ENCODE measurements around the gene PCBP3.

The PCBP3 gene

DNA sequence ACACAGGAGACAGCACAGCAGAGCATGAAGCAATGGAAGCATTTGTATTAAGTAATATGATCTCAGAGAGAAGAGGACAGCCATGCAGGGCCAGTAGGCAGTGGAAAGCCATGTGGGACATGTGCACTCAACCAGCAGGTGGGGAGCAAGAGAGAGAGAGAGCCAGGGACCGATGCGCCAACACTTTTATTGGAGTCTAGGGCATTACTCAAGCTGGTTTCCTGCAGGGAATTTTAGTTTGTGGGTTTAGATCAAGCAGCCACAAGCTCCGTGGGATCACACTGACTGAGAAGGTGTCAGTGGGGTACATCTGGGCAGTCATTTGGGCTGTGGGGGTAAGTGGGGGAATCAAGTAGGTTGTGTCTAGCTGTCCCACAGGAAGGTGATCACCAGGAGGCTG is 137.1 kb downstream of the PCBP3 start:
- no peak for DNase-seq (ENCODE audit: low read depth)
- no peak overlapping the region for H3K4me3 ChIP-seq (ENCODE audit: low read length)
- TF ChIP-seq, protein P1, sequence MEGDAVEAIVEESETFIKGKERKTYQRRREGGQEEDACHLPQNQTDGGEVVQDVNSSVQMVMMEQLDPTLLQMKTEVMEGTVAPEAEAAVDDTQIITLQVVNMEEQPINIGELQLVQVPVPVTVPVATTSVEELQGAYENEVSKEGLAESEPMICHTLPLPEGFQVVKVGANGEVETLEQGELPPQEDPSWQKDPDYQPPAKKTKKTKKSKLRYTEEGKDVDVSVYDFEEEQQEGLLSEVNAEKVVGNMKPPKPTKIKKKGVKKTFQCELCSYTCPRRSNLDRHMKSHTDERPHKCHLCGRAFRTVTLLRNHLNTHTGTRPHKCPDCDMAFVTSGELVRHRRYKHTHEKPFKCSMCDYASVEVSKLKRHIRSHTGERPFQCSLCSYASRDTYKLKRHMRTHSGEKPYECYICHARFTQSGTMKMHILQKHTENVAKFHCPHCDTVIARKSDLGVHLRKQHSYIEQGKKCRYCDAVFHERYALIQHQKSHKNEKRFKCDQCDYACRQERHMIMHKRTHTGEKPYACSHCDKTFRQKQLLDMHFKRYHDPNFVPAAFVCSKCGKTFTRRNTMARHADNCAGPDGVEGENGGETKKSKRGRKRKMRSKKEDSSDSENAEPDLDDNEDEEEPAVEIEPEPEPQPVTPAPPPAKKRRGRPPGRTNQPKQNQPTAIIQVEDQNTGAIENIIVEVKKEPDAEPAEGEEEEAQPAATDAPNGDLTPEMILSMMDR (conservative IDR thresholded peaks at IDR 0.05; ENCODE audit: low read depth, low read length) = no peak

DNA sequence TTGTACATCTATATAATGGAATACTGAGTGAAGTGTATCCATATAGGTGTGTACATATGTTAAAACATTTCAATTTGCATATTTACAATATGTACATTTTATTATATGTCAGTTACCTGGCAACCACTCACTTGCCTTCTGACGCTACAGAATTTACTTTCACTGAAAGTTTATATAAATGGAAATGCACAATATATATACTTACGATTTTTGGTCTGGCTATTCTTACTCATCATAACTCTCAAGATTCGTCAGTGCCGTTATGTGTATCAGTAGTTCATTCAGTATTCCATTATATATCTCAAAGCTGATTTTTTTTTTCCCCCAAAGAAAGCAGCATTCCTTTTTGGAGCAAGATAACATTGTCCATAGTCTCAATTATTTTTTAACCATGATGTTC is 138.2 kb downstream of the PCBP3 start:
- no peak overlapping the region for H3K4me3 ChIP-seq (ENCODE audit: low read length)
- TF ChIP-seq, protein P1 (conservative IDR thresholded peaks at IDR 0.05; ENCODE audit: low read depth, low read length) = no peak
- DNase-seq (ENCODE audit: low read depth) = no peak

DNA sequence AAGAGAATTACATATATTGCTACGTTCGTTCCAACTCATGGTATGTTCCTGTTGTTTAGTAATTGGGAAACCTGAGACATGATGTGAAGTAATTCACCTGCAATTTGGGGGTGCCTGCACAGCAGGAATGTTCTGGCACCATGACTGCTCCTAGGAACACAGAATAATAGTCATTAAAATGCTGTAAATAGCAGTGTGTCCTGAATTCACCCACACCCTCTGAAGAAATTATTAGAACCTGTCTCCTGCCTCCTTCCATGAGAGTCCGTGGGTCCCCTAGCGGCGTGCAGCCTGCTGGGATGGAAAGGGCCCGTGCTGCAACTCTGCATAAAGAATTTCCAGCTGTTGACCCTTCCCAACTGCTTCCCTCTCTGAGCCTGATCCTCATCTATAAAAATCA is 143.1 kb downstream of the PCBP3 start:
- no peak for DNase-seq (ENCODE audit: low read depth)
- no peak overlapping the region for H3K4me3 ChIP-seq (ENCODE audit: low read length)
- TF ChIP-seq, protein P1 (conservative IDR thresholded peaks at IDR 0.05; ENCODE audit: low read depth, low read length) = no peak

DNA sequence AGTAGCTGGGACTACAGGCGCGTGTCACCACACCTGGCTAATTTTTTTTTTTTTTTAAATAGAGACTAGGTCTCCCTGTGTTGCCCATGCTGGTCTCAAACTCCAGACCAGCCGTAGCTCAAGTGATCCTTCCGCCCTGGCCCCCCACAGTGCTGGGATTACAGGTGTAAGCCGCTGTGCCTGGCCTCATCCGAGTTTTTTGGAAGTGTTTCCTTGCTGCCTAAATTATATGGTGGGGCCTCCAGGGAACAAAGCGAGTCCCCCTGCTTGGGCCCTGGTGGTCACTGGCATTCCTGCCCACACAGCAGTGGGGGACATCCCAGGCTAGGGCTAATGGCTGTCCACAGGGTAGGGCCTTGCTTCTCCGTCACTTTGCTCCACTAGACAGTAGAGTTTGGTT is 143.8 kb downstream of the PCBP3 start:
- H3K4me3 ChIP-seq (ENCODE audit: low read length) = no peak overlapping the region
- TF ChIP-seq, protein P1 (conservative IDR thresholded peaks at IDR 0.05; ENCODE audit: low read depth, low read length) = no peak
- no peak for DNase-seq (ENCODE audit: low read depth)

DNA sequence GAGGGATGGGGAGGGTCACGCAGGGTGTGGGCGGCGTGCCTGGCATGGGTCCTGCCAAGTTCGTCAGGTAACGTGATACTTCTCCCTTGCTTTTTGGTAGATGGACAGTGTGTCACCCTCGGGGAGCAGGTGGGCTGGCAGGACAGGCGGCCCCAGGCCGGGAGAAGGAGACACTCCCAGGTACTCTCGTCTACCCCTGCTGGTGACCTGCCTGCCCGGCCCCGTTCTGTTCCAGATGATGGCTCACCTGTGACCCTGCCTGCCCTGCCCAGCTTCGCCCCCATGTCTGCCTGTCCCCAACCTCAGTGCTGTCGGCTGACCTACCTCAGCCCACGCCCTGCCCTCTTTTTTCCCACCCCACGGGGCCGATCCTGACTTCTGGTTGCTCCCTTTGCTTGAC is 144.7 kb downstream of the PCBP3 start:
- DNase-seq (ENCODE audit: low read depth) = no peak
- no peak overlapping the region for H3K4me3 ChIP-seq (ENCODE audit: low read length)
- TF ChIP-seq, protein P1 (conservative IDR thresholded peaks at IDR 0.05; ENCODE audit: low read depth, low read length) = no peak

DNA sequence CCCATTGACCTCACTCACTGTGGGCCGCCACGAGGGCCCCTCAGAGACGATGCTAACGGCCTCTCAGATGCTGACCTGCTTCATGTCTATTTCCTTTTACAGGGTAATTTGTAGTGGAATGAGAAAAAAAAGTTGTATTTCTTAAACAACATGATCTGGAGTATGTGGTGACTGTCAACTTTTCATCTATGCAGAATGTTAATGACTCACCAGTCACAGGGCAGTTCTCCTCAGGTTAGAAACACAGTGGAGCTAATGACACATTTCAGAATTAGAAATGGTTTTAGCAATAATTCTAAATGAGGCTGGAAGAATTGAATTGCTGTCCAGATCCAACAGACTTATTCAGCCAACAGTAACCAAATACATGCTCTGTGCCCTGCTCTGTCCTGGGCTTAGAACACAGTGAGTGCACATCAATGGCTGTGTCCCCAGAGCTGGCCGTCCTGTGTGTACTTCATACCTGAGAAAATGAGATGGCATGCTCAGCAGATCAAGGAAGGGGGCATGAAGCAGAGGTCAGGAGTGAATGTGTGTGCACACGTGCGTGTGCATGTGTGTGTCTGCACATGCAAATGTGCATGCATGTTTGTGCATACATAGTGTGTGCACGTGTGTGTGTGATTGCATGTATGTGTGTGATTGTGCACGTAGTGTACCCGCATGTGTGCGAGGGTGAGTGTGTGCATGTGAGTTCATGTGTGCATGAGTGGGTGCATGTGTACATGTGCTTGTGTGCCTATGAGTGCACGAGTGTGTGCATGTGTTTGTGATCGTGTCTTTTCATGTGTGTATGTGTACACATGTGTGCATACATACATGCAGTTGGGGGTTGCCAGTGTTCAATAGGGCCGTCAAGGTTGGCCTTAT is 145.3 kb downstream of the PCBP3 start:
- DNase-seq (ENCODE audit: low read depth) = peak; percentile 30
- H3K4me3 ChIP-seq (ENCODE audit: low read length) = no peak overlapping the region
- TF ChIP-seq, protein P1 (conservative IDR thresholded peaks at IDR 0.05; ENCODE audit: low read depth, low read length) = no peak

DNA sequence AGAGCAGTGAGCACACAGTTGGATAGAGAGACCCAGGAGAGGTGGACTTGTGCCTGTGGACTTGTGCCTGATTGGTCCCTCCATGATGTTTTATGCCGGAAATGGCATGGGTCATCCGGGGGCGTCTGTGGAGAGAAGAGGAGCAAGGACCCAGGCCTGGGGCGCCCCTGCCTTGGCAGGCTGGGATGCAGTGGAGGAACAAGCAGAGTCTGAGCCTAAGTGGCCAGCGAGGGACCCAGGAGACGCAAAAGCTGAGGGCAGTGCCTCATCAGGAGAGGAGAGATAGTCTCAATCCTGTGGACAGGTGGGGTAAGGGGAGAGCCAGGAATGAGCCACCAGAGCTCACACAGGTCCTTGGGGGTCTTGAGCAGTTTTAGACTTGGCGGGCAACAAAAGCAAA is 146.9 kb downstream of the PCBP3 start:
- no peak overlapping the region for H3K4me3 ChIP-seq (ENCODE audit: low read length)
- no peak for DNase-seq (ENCODE audit: low read depth)
- TF ChIP-seq, protein P1 (conservative IDR thresholded peaks at IDR 0.05; ENCODE audit: low read depth, low read length) = no peak

Data from retinal pigment epithelial cell (primary cell).